ENCODE measurements around the gene AADACL2.

AADACL2 gene

GRCh38 chr3:151772825-151773480 is 39.2 kb downstream of the AADACL2 start:
- H3K9ac ChIP-seq (ENCODE audit: low read depth, low read length, poor library complexity), result no peak overlapping the region
- no peak overlapping the region for H2BK12ac ChIP-seq (ENCODE audit: low read length)
- no peak overlapping the region for H3K4ac ChIP-seq (ENCODE audit: low read length)
- no peak overlapping the region for H2BK120ac ChIP-seq (ENCODE audit: low read depth, low read length)
- H2BK15ac ChIP-seq (ENCODE audit: low read length), result no peak overlapping the region
- no peak overlapping the region for H4K8ac ChIP-seq (ENCODE audit: low read depth, low read length)
- no peak overlapping the region for H3K23ac ChIP-seq (ENCODE audit: low read depth, low read length, poor library complexity)
- peaks cover 0 to 4% of the 10 kb centered on the region in 2 donors for H3K4me1 ChIP-seq (ENCODE audit: control insufficient read depth in 2 of 2, insufficient read depth in 1 of 2, low read depth in 1 of 2, low read length in 2 of 2)
- H3K4me3 ChIP-seq (ENCODE audit: low read length in 2 of 2), result no peak overlapping the region
- H3K36me3 ChIP-seq (replicated peaks in 1 of 2; ENCODE audit: control insufficient read depth in 2 of 2, insufficient read depth in 2 of 2, low read length in 2 of 2), result no peaks in the 10 kb centered on the region
- H2AK5ac ChIP-seq (ENCODE audit: low read depth, low read length), result no peak overlapping the region
- no peak overlapping the region for H3K14ac ChIP-seq (ENCODE audit: low read length)
- H3K9me3 ChIP-seq (replicated peaks in 1 of 2; ENCODE audit: control insufficient read depth in 2 of 2, insufficient read depth in 1 of 2, low read depth in 1 of 2, low read length in 2 of 2), result no peaks in the 10 kb centered on the region
- H3K27me3 ChIP-seq (ENCODE audit: control insufficient read depth in 3 of 3, insufficient read depth in 3 of 3, low read depth in 1 of 3, low read length in 3 of 3), result no peaks in the 10 kb centered on the region
- H3K18ac ChIP-seq (ENCODE audit: low read length), result no peak overlapping the region
- WGBS, 2 donors (ENCODE audit: extremely low coverage in 2 of 2, insufficient read length in 2 of 2, insufficient replicate concordance in 1 of 2), result no CpG with 5 or more reads among the region's 4 CpGs
- DNase-seq (ENCODE audit: low spot score), result no peak
- H3K27ac ChIP-seq (replicated peaks; ENCODE audit: low read length), result no peak overlapping the region
- no peak overlapping the region for H2AFZ ChIP-seq (ENCODE audit: low read length)
- H3K79me1 ChIP-seq (ENCODE audit: low read depth, low read length), result no peaks in the 10 kb centered on the region
- H3K4me2 ChIP-seq (ENCODE audit: insufficient read depth, low read length, poor library complexity, severe bottlenecking), result no peak overlapping the region
- no peak overlapping the region for H2BK5ac ChIP-seq (ENCODE audit: low read length)
- no peak overlapping the region for H4K91ac ChIP-seq (ENCODE audit: low read depth, low read length, poor library complexity)

- Histone ChIP-seq H3K4ac (ENCODE audit: low read length) (no peak overlapping the region), H2BK15ac (ENCODE audit: low read length) (no peak overlapping the region), H2BK12ac (ENCODE audit: low read length) (no peak overlapping the region), H2AFZ (ENCODE audit: low read length) (no peak overlapping the region), H3K4me3 (ENCODE audit: low read length in 2 of 2) (no peak overlapping the region), H2BK120ac (ENCODE audit: low read depth, low read length) (no peak overlapping the region), H3K9me3 (replicated peaks in 1 of 2; ENCODE audit: control insufficient read depth in 2 of 2, insufficient read depth in 1 of 2, low read depth in 1 of 2, low read length in 2 of 2) (no peaks in the 10 kb centered on the region), H3K14ac (ENCODE audit: low read length) (no peak overlapping the region), H3K79me1 (ENCODE audit: low read depth, low read length) (no peaks in the 10 kb centered on the region), H3K4me2 (ENCODE audit: insufficient read depth, low read length, poor library complexity, severe bottlenecking) (no peak overlapping the region), H3K4me1 (ENCODE audit: control insufficient read depth in 2 of 2, insufficient read depth in 1 of 2, low read depth in 1 of 2, low read length in 2 of 2) (peaks cover 0 to 4% of the 10 kb centered on the region in 2 donors), H2AK5ac (ENCODE audit: low read depth, low read length) (no peak overlapping the region), H3K23ac (ENCODE audit: low read depth, low read length, poor library complexity) (no peak overlapping the region), H3K27me3 (ENCODE audit: control insufficient read depth in 3 of 3, insufficient read depth in 3 of 3, low read depth in 1 of 3, low read length in 3 of 3) (no peaks in the 10 kb centered on the region), H3K9ac (ENCODE audit: low read depth, low read length, poor library complexity) (no peak overlapping the region), H4K91ac (ENCODE audit: low read depth, low read length, poor library complexity) (no peak overlapping the region), H3K36me3 (replicated peaks in 1 of 2; ENCODE audit: control insufficient read depth in 2 of 2, insufficient read depth in 2 of 2, low read length in 2 of 2) (no peaks in the 10 kb centered on the region), H3K27ac (replicated peaks; ENCODE audit: low read length) (no peak overlapping the region), H2BK5ac (ENCODE audit: low read length) (no peak overlapping the region), H3K18ac (ENCODE audit: low read length) (no peak overlapping the region), H4K8ac (ENCODE audit: low read depth, low read length) (no peak overlapping the region)
- WGBS, 2 donors (ENCODE audit: extremely low coverage in 2 of 2, insufficient read length in 2 of 2, insufficient replicate concordance in 1 of 2), result no CpG with 5 or more reads among the region's 1 CpG
- no peak for DNase-seq (ENCODE audit: low spot score)
Observed at GRCh38 chr3:151774235-151774634, 40.5 kb downstream of the AADACL2 start.

- no peak for DNase-seq (ENCODE audit: low spot score)
- Histone ChIP-seq H3K4me3 (ENCODE audit: low read length in 2 of 2) (no peak overlapping the region), H2AK5ac (ENCODE audit: low read depth, low read length) (no peak overlapping the region), H3K79me1 (ENCODE audit: low read depth, low read length) (no peaks in the 10 kb centered on the region), H2BK12ac (ENCODE audit: low read length) (no peak overlapping the region), H2AFZ (ENCODE audit: low read length) (peak overlapping the region; percentile 0), H3K4me1 (ENCODE audit: control insufficient read depth in 2 of 2, insufficient read depth in 1 of 2, low read depth in 1 of 2, low read length in 2 of 2) (peaks cover 0 to 4% of the 10 kb centered on the region in 2 donors), H3K4ac (ENCODE audit: low read length) (no peak overlapping the region), H3K9me3 (replicated peaks in 1 of 2; ENCODE audit: control insufficient read depth in 2 of 2, insufficient read depth in 1 of 2, low read depth in 1 of 2, low read length in 2 of 2) (no peaks in the 10 kb centered on the region), H4K8ac (ENCODE audit: low read depth, low read length) (no peak overlapping the region), H2BK15ac (ENCODE audit: low read length) (no peak overlapping the region), H3K4me2 (ENCODE audit: insufficient read depth, low read length, poor library complexity, severe bottlenecking) (no peak overlapping the region), H3K27me3 (ENCODE audit: control insufficient read depth in 3 of 3, insufficient read depth in 3 of 3, low read depth in 1 of 3, low read length in 3 of 3) (no peaks in the 10 kb centered on the region), H3K36me3 (replicated peaks in 1 of 2; ENCODE audit: control insufficient read depth in 2 of 2, insufficient read depth in 2 of 2, low read length in 2 of 2) (no peaks in the 10 kb centered on the region), H3K27ac (replicated peaks; ENCODE audit: low read length) (no peak overlapping the region), H3K23ac (ENCODE audit: low read depth, low read length, poor library complexity) (no peak overlapping the region), H2BK5ac (ENCODE audit: low read length) (no peak overlapping the region), H2BK120ac (ENCODE audit: low read depth, low read length) (no peak overlapping the region), H3K18ac (ENCODE audit: low read length) (no peak overlapping the region), H3K9ac (ENCODE audit: low read depth, low read length, poor library complexity) (no peak overlapping the region), H4K91ac (ENCODE audit: low read depth, low read length, poor library complexity) (no peak overlapping the region), H3K14ac (ENCODE audit: low read length) (no peak overlapping the region)
Observed at GRCh38 chr3:151774910-151775309, 41.2 kb downstream of the AADACL2 start.

- Histone ChIP-seq H3K4ac (ENCODE audit: low read length) (no peak overlapping the region), H3K14ac (ENCODE audit: low read length) (no peak overlapping the region), H3K27ac (replicated peaks; ENCODE audit: low read length) (no peak overlapping the region), H3K27me3 (ENCODE audit: control insufficient read depth in 3 of 3, insufficient read depth in 3 of 3, low read depth in 1 of 3, low read length in 3 of 3) (no peaks in the 10 kb centered on the region), H2AFZ (ENCODE audit: low read length) (no peak overlapping the region), H2BK120ac (ENCODE audit: low read depth, low read length) (no peak overlapping the region), H3K36me3 (replicated peaks in 1 of 2; ENCODE audit: control insufficient read depth in 2 of 2, insufficient read depth in 2 of 2, low read length in 2 of 2) (no peaks in the 10 kb centered on the region), H3K9me3 (replicated peaks in 1 of 2; ENCODE audit: control insufficient read depth in 2 of 2, insufficient read depth in 1 of 2, low read depth in 1 of 2, low read length in 2 of 2) (no peaks in the 10 kb centered on the region), H3K18ac (ENCODE audit: low read length) (no peak overlapping the region), H2BK5ac (ENCODE audit: low read length) (no peak overlapping the region), H2BK15ac (ENCODE audit: low read length) (no peak overlapping the region), H3K4me2 (ENCODE audit: insufficient read depth, low read length, poor library complexity, severe bottlenecking) (no peak overlapping the region), H3K23ac (ENCODE audit: low read depth, low read length, poor library complexity) (no peak overlapping the region), H3K4me3 (ENCODE audit: low read length in 2 of 2) (no peak overlapping the region), H2BK12ac (ENCODE audit: low read length) (no peak overlapping the region), H3K4me1 (ENCODE audit: control insufficient read depth in 2 of 2, insufficient read depth in 1 of 2, low read depth in 1 of 2, low read length in 2 of 2) (peaks cover 0 to 4% of the 10 kb centered on the region in 2 donors), H4K8ac (ENCODE audit: low read depth, low read length) (no peak overlapping the region), H3K9ac (ENCODE audit: low read depth, low read length, poor library complexity) (no peak overlapping the region), H2AK5ac (ENCODE audit: low read depth, low read length) (no peak overlapping the region), H4K91ac (ENCODE audit: low read depth, low read length, poor library complexity) (no peak overlapping the region), H3K79me1 (ENCODE audit: low read depth, low read length) (no peaks in the 10 kb centered on the region)
- no CpG with 5 or more reads among the region's 4 CpGs for whole genome bisulfite sequencing, 2 donors (ENCODE audit: extremely low coverage in 2 of 2, insufficient read length in 2 of 2, insufficient replicate concordance in 1 of 2)
- no peak for DNase-seq (ENCODE audit: low spot score)
Observed at GRCh38 chr3:151775314-151776258, 41.9 kb downstream of the AADACL2 start.
